H9 (cell line): ENCODE results near the gene COLEC12. TPM values are rescaled to one million over a fixed set of nuclear protein-coding genes. Genes with fewer than 3 reads are reported as not detected.

Source experiments
- DNase-seq: peaks from one replicate; pipeline ENCODE4 v3.0.0-alpha.2; 2017
- H2AFZ ChIP-seq: one replicate; pipeline ENCODE4 v1.6.1; 2013; ENCODE audit warnings: mild to moderate bottlenecking, low read length, control low read depth, moderate library complexity
- H2AK5ac ChIP-seq: 2 replicates; pipeline ENCODE4 v1.6.1; 2013; ENCODE audit warnings: low read length, control low read depth, mixed read lengths; ENCODE audit not compliant: insufficient read length
- H2BK120ac ChIP-seq: one replicate; pipeline ENCODE4 v1.6.1; 2013; ENCODE audit warnings: low read depth, mild to moderate bottlenecking, low read length, control low read depth, inconsistent platforms; ENCODE audit not compliant: poor library complexity, severe bottlenecking
- H2BK12ac ChIP-seq: 2 replicates; pipeline ENCODE4 v1.6.1; 2013; ENCODE audit warnings: low read length, control low read depth, mixed read lengths, low read depth; ENCODE audit not compliant: insufficient read length
- H2BK15ac ChIP-seq: 2 replicates; pipeline ENCODE4 v1.6.1; 2013; ENCODE audit warnings: low read depth, low read length, control low read depth
- H2BK20ac ChIP-seq: one replicate; pipeline ENCODE4 v1.6.1; 2013; ENCODE audit warnings: low read depth, mild to moderate bottlenecking, low read length, control low read depth, inconsistent platforms; ENCODE audit not compliant: poor library complexity, severe bottlenecking
- H2BK5ac ChIP-seq: 2 replicates; pipeline ENCODE4 v1.6.1; 2013; ENCODE audit warnings: low read length, control low read depth, mixed read lengths; ENCODE audit not compliant: insufficient read length
- H3K14ac ChIP-seq: 2 replicates; pipeline ENCODE4 v1.6.1; 2013; ENCODE audit warnings: low read length, control low read depth; ENCODE audit not compliant: insufficient read depth
- H3K18ac ChIP-seq: 2 replicates; pipeline ENCODE4 v1.6.1; 2013; ENCODE audit warnings: low read depth, mild to moderate bottlenecking, mixed read lengths, low read length, control low read depth; ENCODE audit not compliant: insufficient read length
- H3K23ac ChIP-seq: 2 replicates; pipeline ENCODE4 v1.6.1; 2013; ENCODE audit warnings: low read length, control low read depth, mixed read lengths, low read depth; ENCODE audit not compliant: insufficient read length
- H3K23me2 ChIP-seq: 2 replicates; pipeline ENCODE4 v1.6.1; 2013; ENCODE audit warnings: low read depth, mild to moderate bottlenecking, mixed read lengths, low read length, control low read depth; ENCODE audit not compliant: insufficient read length, poor library complexity, severe bottlenecking
- H3K27ac ChIP-seq: 2 replicates; pipeline ENCODE4 v1.5.1; 2013; ENCODE audit warnings: low read length, control low read depth, mixed read lengths, low read depth; ENCODE audit not compliant: insufficient read length
- H3K27me3 ChIP-seq: 2 replicates; pipeline ENCODE4 v1.6.1; 2013; ENCODE audit warnings: low read length, control low read depth, inconsistent platforms; ENCODE audit not compliant: insufficient read depth
- H3K4ac ChIP-seq: 2 replicates; pipeline ENCODE4 v1.6.1; 2013; ENCODE audit warnings: low read depth, mild to moderate bottlenecking, control low read depth, inconsistent platforms, low read length, moderate library complexity
- H3K4me1 ChIP-seq: 2 replicates; pipeline ENCODE4 v1.6.1; 2013; ENCODE audit warnings: low read length, control low read depth, inconsistent platforms; ENCODE audit not compliant: insufficient read depth
- H3K4me2 ChIP-seq: 2 replicates; pipeline ENCODE4 v1.6.1; 2013; ENCODE audit warnings: low read length, control low read depth, mixed read lengths; ENCODE audit not compliant: insufficient read length, insufficient read depth
- H3K56ac ChIP-seq: 2 replicates; pipeline ENCODE4 v1.6.1; 2013; ENCODE audit warnings: low read depth, mild to moderate bottlenecking, mixed read lengths, low read length, control low read depth; ENCODE audit not compliant: insufficient read length
- H3K79me1 ChIP-seq: 2 replicates; pipeline ENCODE4 v1.6.1; 2013; ENCODE audit warnings: low read depth, mild to moderate bottlenecking, moderate library complexity, low read length, control low read depth, inconsistent platforms; ENCODE audit not compliant: insufficient read depth, poor library complexity, severe bottlenecking
- H3K79me2 ChIP-seq: 2 replicates; pipeline ENCODE4 v1.6.1; 2013; ENCODE audit warnings: low read length, control low read depth, inconsistent platforms; ENCODE audit not compliant: insufficient read depth
- H3K9ac ChIP-seq: 2 replicates; pipeline ENCODE4 v1.6.1; 2013; ENCODE audit warnings: low read length, control low read depth, mixed read lengths; ENCODE audit not compliant: insufficient read length; ENCODE audit errors: extremely low read depth
- H3K9me3 ChIP-seq: one replicate; pipeline ENCODE4 v1.6.1; 2013; ENCODE audit warnings: low read depth, low read length, inconsistent platforms; ENCODE audit not compliant: control insufficient read depth
- H3T11ph ChIP-seq: one replicate; pipeline ENCODE4 v1.6.1; 2013; ENCODE audit warnings: mild to moderate bottlenecking, low read length, control low read depth, inconsistent platforms
- H4K20me1 ChIP-seq: one replicate; pipeline ENCODE4 v1.6.1; 2013; ENCODE audit not compliant: control insufficient read depth, insufficient read length, insufficient read depth
- H4K5ac ChIP-seq: 2 replicates; pipeline ENCODE4 v1.6.1; 2013; ENCODE audit warnings: low read depth, mild to moderate bottlenecking, mixed read lengths, low read length, control low read depth; ENCODE audit not compliant: insufficient read length
- H4K8ac ChIP-seq: replicated peaks from 2 replicates; pipeline ENCODE4 v1.6.1; 2013; ENCODE audit warnings: low read length, control low read depth, mixed read lengths, low read depth; ENCODE audit not compliant: insufficient read length
- H4K91ac ChIP-seq: 2 replicates; pipeline ENCODE4 v1.6.1; 2013; ENCODE audit warnings: low read depth, mild to moderate bottlenecking, moderate library complexity, mixed read lengths, low read length, control low read depth; ENCODE audit not compliant: insufficient read length
- H3K27ac Mint-ChIP-seq, 3 experiments: 2 replicates in 2 of 3; 3 replicates in 1 of 3; pipeline ENCODE4 v1.8.0; 2020 to 2021; ENCODE audit warnings: mixed read lengths in 3 of 3, mild to moderate bottlenecking in 1 of 3, moderate library complexity in 1 of 3
- H3K27me3 Mint-ChIP-seq: 2 replicates; pipeline ENCODE4 v1.8.0; 2021; ENCODE audit warnings: low read depth, mild to moderate bottlenecking, moderate library complexity, mixed read lengths
- H3K36me3 Mint-ChIP-seq, 3 experiments: 2 replicates in 2 of 3; 3 replicates in 1 of 3; pipeline ENCODE4 v1.8.0; 2020 to 2021; ENCODE audit warnings: low read depth in 3 of 3, mixed read lengths in 3 of 3; ENCODE audit not compliant: insufficient read depth in 1 of 3
- H3K4me1 Mint-ChIP-seq, 2 experiments: 2 replicates each; pipeline ENCODE4 v1.8.0; 2020; ENCODE audit warnings: mixed read lengths in 2 of 2
- H3K4me3 Mint-ChIP-seq, 2 experiments: 2 replicates in 1 of 2; 3 replicates in 1 of 2; pipeline ENCODE4 v1.8.0; 2020 to 2021; ENCODE audit warnings: mild to moderate bottlenecking in 2 of 2, mixed read lengths in 2 of 2, moderate library complexity in 1 of 2
- H3K9me3 Mint-ChIP-seq, 2 experiments: 2 replicates in 1 of 2; 3 replicates in 1 of 2; pipeline ENCODE4 v1.8.0; 2020; ENCODE audit warnings: mild to moderate bottlenecking in 2 of 2, mixed read lengths in 2 of 2, moderate library complexity in 1 of 2
- WGBS: extraction: QIAGEN DNeasy Blood & Tissue Kit; methylation state at CpG from one replicate; pipeline ENCODE4 v1.1.7; 2013; ENCODE audit warnings: missing lambda C conversion rate, low lambda C conversion rate, mixed read lengths; ENCODE audit not compliant: insufficient read length; ENCODE audit errors: extremely low coverage; 5-methylcytosine and 5-hydroxymethylcytosine counted together
- total RNA-seq: library from RNA; stranded (reverse); gene quantifications from 2 replicates; pipeline ENCODE4 v1.2.1, GENCODE V29; 2021
- TF ChIP-seq, protein P1 (sequence below): fragments of 200-600 bp; sonication (generic); conservative IDR thresholded peaks from 3 replicates; pipeline ENCODE4 v1.8.0; 2021; ENCODE audit warnings: antibody characterized with exemption, mild to moderate bottlenecking

COLEC12 gene
- total RNA-seq, 1 experiment from 2014 or later = 0.70 TPM

DNA sequence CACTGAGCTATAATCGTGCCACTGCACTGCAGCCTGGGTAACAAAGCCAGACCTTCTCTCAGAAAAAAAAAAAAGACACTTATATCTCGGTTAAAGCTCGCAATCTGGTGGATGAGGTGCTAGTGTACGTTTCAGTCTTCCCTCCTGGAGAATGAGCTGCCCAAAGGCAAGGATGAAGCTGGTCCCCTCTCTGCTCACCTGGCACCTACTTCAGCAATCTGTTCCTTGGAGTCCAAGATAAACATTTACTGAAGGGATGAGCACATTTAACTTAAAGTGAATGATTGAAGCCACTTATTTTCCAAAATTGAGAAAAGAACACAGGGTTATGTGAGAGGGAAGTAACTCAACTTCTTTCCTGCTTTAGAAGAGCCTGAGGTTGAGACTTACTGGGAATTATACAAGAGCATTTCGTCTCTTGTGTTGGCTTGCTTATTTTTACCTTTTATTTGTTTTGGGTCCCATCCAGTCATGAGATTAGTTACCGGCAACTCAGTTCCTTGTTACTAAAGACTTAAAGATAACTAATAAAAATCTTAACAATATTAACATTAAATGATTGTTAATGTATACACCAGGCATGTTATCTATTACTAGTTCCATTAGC is 33.6 kb upstream of the COLEC12 start:
- Mint-ChIP-seq H3K9me3 (peaks cover 5 to 10% of the 10 kb centered on the region in 2 experiments; a peak in 4 of 5 replicates), H3K27me3 (peaks cover 3% of the 10 kb centered on the region; the same call in 1 of the 2 replicates), H3K4me1 (0 out of 4 replicates have a peak, but pooled peaks cover 0 to 3% of the 10 kb centered on the region in 2 experiments), H3K27ac (no peak overlapping the region), H3K4me3 (no peak overlapping the region), H3K36me3 (peaks cover 0 to 2% (median 0%) of the 10 kb centered on the region in 3 experiments; a peak in 2 of 7 replicates)
- Histone ChIP-seq H3K9me3 (no peaks in the 10 kb centered on the region), H3K4me1 (no peaks in the 10 kb centered on the region), H4K91ac (no peak overlapping the region), H3K18ac (no peak overlapping the region), H3K79me2 (no peaks in the 10 kb centered on the region), H2BK15ac (no peak overlapping the region), H2BK20ac (no peak overlapping the region), H4K5ac (no peak overlapping the region), H3K4me2 (no peak overlapping the region), H3K4ac (no peak overlapping the region), H2BK5ac (no peak overlapping the region), H3K27me3 (no peaks in the 10 kb centered on the region), H3K56ac (no peak overlapping the region), H3K23me2 (no peaks in the 10 kb centered on the region), H2BK120ac (no peak overlapping the region), H3K27ac (no peak overlapping the region), H3K23ac (no peak overlapping the region), H3K9ac (no peak overlapping the region), H2AFZ (no peak overlapping the region), H2BK12ac (no peak overlapping the region), H3T11ph (no peak overlapping the region), H4K20me1 (no peaks in the 10 kb centered on the region), H4K8ac (no peak overlapping the region), H2AK5ac (no peak overlapping the region), H3K79me1 (no peaks in the 10 kb centered on the region), H3K14ac (no peak overlapping the region)
- TF ChIP-seq, protein P1, sequence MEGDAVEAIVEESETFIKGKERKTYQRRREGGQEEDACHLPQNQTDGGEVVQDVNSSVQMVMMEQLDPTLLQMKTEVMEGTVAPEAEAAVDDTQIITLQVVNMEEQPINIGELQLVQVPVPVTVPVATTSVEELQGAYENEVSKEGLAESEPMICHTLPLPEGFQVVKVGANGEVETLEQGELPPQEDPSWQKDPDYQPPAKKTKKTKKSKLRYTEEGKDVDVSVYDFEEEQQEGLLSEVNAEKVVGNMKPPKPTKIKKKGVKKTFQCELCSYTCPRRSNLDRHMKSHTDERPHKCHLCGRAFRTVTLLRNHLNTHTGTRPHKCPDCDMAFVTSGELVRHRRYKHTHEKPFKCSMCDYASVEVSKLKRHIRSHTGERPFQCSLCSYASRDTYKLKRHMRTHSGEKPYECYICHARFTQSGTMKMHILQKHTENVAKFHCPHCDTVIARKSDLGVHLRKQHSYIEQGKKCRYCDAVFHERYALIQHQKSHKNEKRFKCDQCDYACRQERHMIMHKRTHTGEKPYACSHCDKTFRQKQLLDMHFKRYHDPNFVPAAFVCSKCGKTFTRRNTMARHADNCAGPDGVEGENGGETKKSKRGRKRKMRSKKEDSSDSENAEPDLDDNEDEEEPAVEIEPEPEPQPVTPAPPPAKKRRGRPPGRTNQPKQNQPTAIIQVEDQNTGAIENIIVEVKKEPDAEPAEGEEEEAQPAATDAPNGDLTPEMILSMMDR = no peak
- no peak for DNase-seq
- no CpG with 5 or more reads among the region's 6 CpGs for WGBS
